Heart left ventricle (tissue), 16 donors: ENCODE data around the gene KCNH1. TPM values are rescaled to one million over a fixed set of nuclear protein-coding genes. Genes with fewer than 3 reads are reported as not detected.

ENCODE experiments used
- ATAC-seq, 4 donors: fragments of 200-7000 bp; cut with Tn5 transposase; one replicate each; pipeline ENCODE4 v1.9.1; 2020 to 2022; ENCODE audit warnings: moderate library complexity in 4 of 4, mild to moderate bottlenecking in 3 of 4, moderate number of reproducible peaks in 1 of 4
- DNase-seq, 5 donors: peaks; one replicate each; pipeline ENCODE4 v3.0.0-alpha.2; 2020
- H3K27ac ChIP-seq, 12 donors: fragments of 200-600 bp; sonication (generic) in 4 of 12; one replicate each; pipeline versions ENCODE4 v1.5.0 to v1.8.0; 2016 to 2022; ENCODE audit warnings: mild to moderate bottlenecking in 2 of 12
- H3K27me3 ChIP-seq, 9 donors: fragments of 200-600 bp; sonication (generic) in 2 of 9; one replicate each; pipeline versions ENCODE4 v1.5.1 to v1.8.0; 2016 to 2022; ENCODE audit warnings: mild to moderate bottlenecking in 3 of 9
- H3K36me3 ChIP-seq, 9 donors: fragments of 200-600 bp; sonication (generic) in 2 of 9; one replicate each; pipeline versions ENCODE4 v1.5.0 to v1.8.0; 2018 to 2022; ENCODE audit warnings: mild to moderate bottlenecking in 2 of 9
- H3K4me1 ChIP-seq, 12 donors: fragments of 200-600 bp; sonication (generic) in 4 of 12; one replicate each; pipeline versions ENCODE4 v1.5.0 to v1.8.0; 2016 to 2022; ENCODE audit warnings: mild to moderate bottlenecking in 3 of 12
- H3K4me3 ChIP-seq, 12 donors: fragments of 200-600 bp; sonication (generic) in 4 of 12; one replicate each; pipeline versions ENCODE4 v1.5.0 to v1.8.0; 2017 to 2022; ENCODE audit warnings: mild to moderate bottlenecking in 9 of 12, moderate library complexity in 4 of 12
- H3K9me3 ChIP-seq, 12 donors: fragments of 200-600 bp; sonication (generic) in 4 of 12; one replicate each; pipeline versions ENCODE4 v1.5.0 to v1.8.0; 2016 to 2022; ENCODE audit warnings: mild to moderate bottlenecking in 1 of 12
- CTCF ChIP-seq, 12 donors: fragments of 200-600 bp; sonication (generic) in 4 of 12; IDR thresholded peaks; one replicate each; pipeline versions ENCODE4 v1.5.0 to v1.8.0; 2018 to 2022; ENCODE audit warnings: antibody characterized with exemption in 12 of 12, mild to moderate bottlenecking in 5 of 12
- POLR2A ChIP-seq, 2 donors: fragments of 450-650 bp; IDR thresholded peaks; one replicate each; pipeline ENCODE4 v1.6.1; 2017; ENCODE audit warnings: antibody characterized with exemption in 2 of 2, mild to moderate bottlenecking in 2 of 2, moderate library complexity in 2 of 2
- WGBS, 4 donors: extraction: QIAGEN DNeasy Blood & Tissue Kit in 2 of 4; methylation state at CpG; one replicate each; pipeline versions ENCODE4 v1.1.5 to v1.1.7; 2013 to 2018; 5-methylcytosine and 5-hydroxymethylcytosine counted together
- intact Hi-C, 10 donors: fragments of 100-400 bp; cut with DNase I; formaldehyde crosslinking; loops; one replicate each; pipeline versions ENCODE4 v1.11.1 to v1.14.2; 2022
- polyA plus RNA-seq, 2 donors: library from polyadenylated mRNA; stranded (reverse); fragments of 200-250 nt; gene quantifications; one replicate each; pipeline ENCODE4 v1.2.3, GENCODE V29; 2013
- total RNA-seq, 9 donors: library from RNA; depleted of rRNA in 2 of 9; stranded (reverse); fragments of >200 nt in 2 of 9; fragmentation: NEBNext Ultra II Directional in 3 of 9; extraction: Animal tissue kit (Norgen Biotek cat#: 25700) in 3 of 9; gene quantifications; one replicate each; pipeline versions ENCODE4 v1.1.0 to v1.2.4, GENCODE V29; 2016 to 2023
- donor health status: ischemic (EF 13 %, LVEDD 7.1; RV severe dilation, severe dysfunction).
- donor health status: healthy with polysubstance abuse.
- donor health status: DM: no; HTN: yes; CAD: no.
- donor health status: DM: no; HTN: no; CAD: no.
- donor health status: ischemic (EF 25% LVEDD 6.9; RV normal size, moderate dysfunction).
- donor health status: ischemic (EF 25% LVEDD 5.7; RV mildly dilated, moderate dysfunction).
- donor health status: healthy.
- donor health status: DM: yes; HTN: yes; CAD: no.
- donor health status: ischemic (EF 35%, LVEDD 5.7; RV mildly dilated, moderate dysfunction).
- donor health status: nonischemic (EF 11% LVEDD 7.7; RV severe dilation, severe dysfunction).
- donor health status: DM: yes; HTN: yes; CAD: no.
- donor health status: PGD.
- donor health status: ischemic (EF 29% LVEDD 5.4; RV normal size, mild dysfunction).
- donor health status: nonischemic (EF 23%, LVEDD 6.1; RV moderate dilation, normal function).

Gene KCNH1
- total and polyA plus RNA-seq, 11 donors, result 0.03 TPM; not detected in 10

GRCh38 chr1:210709701-210710100 lies 424.2 kb downstream of the KCNH1 start:
- Histone ChIP-seq H3K4me1 (peaks cover 0 to 2% (median 0%) of the 10 kb centered on the region in 12 donors), H3K27me3 (no peaks in the 10 kb centered on the region), H3K9me3 (no peaks in the 10 kb centered on the region), H3K36me3 (no peaks in the 10 kb centered on the region), H3K27ac (no peak overlapping the region), H3K4me3 (no peak overlapping the region)
- ATAC-seq, result no peak
- no peak for DNase-seq
- no peak for TF ChIP-seq CTCF (IDR thresholded peaks at IDR 0.05)
- no peak for TF ChIP-seq POLR2A (IDR thresholded peaks at IDR 0.05)
- WGBS, 4 donors, result 86 to 93% (median 90%) methylated on average over 2 of the region's 2 CpGs
- intact Hi-C loops, result loop anchor here in 2 of 10 donors (2.0 to 10.0 kb wide), 3 partner anchors 243 to 425 kb away; partner anchors contain the start of gene KCNH1 (in 2 of the 2)

- 76 to 86% (median 79%) methylated on average over 7 of the region's 7 CpGs for WGBS, 4 donors
- H3K4me1 ChIP-seq, result peaks cover 0 to 2% (median 0%) of the 10 kb centered on the region in 12 donors
- H3K27ac ChIP-seq, result no peak overlapping the region
- intact Hi-C loops, result no loop called here
- DNase-seq, result no peak
- H3K4me3 ChIP-seq, result no peak overlapping the region
- ATAC-seq, result no peak
- TF ChIP-seq POLR2A (IDR thresholded peaks at IDR 0.05), result no peak
- no peak for TF ChIP-seq CTCF (IDR thresholded peaks at IDR 0.05)
- no peaks in the 10 kb centered on the region for H3K36me3 ChIP-seq
- H3K9me3 ChIP-seq, result no peaks in the 10 kb centered on the region
- H3K27me3 ChIP-seq, result no peaks in the 10 kb centered on the region
Observed at GRCh38 chr1:210707300-210708240, 426.4 kb downstream of the KCNH1 start.

- intact Hi-C loops, result no loop called here
- ATAC-seq, result no peak
- no peak overlapping the region for H3K27ac ChIP-seq
- no peak overlapping the region for H3K4me3 ChIP-seq
- DNase-seq, result no peak
- H3K36me3 ChIP-seq, result no peaks in the 10 kb centered on the region
- no peaks in the 10 kb centered on the region for H3K27me3 ChIP-seq
- 84 to 95% (median 92%) methylated on average over 3 of the region's 3 CpGs for WGBS, 4 donors
- peaks cover 0 to 2% (median 0%) of the 10 kb centered on the region in 12 donors for H3K4me1 ChIP-seq
- TF ChIP-seq POLR2A (IDR thresholded peaks at IDR 0.05) (no peak), CTCF (IDR thresholded peaks at IDR 0.05) (no peak)
- peaks cover 0 to 3% (median 0%) of the 10 kb centered on the region in 12 donors for H3K9me3 ChIP-seq
Observed at GRCh38 chr1:210706246-210706645, 427.7 kb downstream of the KCNH1 start.

- Histone ChIP-seq H3K4me3 (no peak overlapping the region), H3K36me3 (no peaks in the 10 kb centered on the region), H3K9me3 (peaks cover 0 to 3% (median 0%) of the 10 kb centered on the region in 12 donors), H3K27me3 (no peaks in the 10 kb centered on the region), H3K27ac (no peak overlapping the region), H3K4me1 (peaks cover 0 to 2% (median 0%) of the 10 kb centered on the region in 12 donors)
- intact Hi-C loops, result no loop called here
- no peak for ATAC-seq
- WGBS, 4 donors, result 63 to 88% (median 77%) methylated on average over 3 of the region's 3 CpGs
- DNase-seq, result no peak
- TF ChIP-seq POLR2A (IDR thresholded peaks at IDR 0.05) (no peak), CTCF (IDR thresholded peaks at IDR 0.05) (no peak)
Observed at GRCh38 chr1:210705086-210705485, 428.9 kb downstream of the KCNH1 start.
